Measurements from ENCODE around the gene CSF3R. TPM values are rescaled to one million over a fixed set of nuclear protein-coding genes. Genes with fewer than 3 reads are reported as not detected.
"Not testable (repeated sequence)": the region's sequence is repeated elsewhere in the genome, so short reads cannot be mapped to it uniquely, and the experiment has no call there.

The CSF3R gene
- polyA plus RNA-seq, 1 of the 3 experiments (the other 2 are of a cell fraction) = not detected

DNA sequence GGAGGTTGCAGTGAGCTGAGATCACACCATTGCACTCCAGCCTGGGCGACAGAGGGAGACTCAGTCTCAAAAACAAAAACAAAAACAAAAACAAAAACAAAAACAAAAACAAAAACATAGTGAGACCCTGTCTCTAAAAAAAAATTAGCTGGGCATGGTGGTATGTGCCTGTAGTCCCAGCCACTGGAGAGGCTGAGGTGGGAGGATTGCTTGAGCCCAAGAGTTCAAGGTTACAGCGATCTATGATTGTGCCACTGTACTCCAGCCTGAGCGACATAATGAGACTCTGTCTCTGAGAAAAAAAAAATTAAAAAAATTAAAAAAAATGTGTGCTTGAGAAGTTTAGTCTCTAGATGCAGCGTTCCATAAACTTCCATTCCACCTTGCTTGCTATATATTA lies 19.2 kb upstream of the CSF3R start:
- H3K9me3 ChIP-seq; H4K20me1 ChIP-seq (ENCODE audit: insufficient read depth); H2AFZ ChIP-seq (ENCODE audit: low read depth); POLR2A ChIA-PET; H3K9ac ChIP-seq; H3K4me1 ChIP-seq (ENCODE audit: control insufficient read depth in 1 of 2, insufficient read depth in 2 of 2, low read depth in 1 of 2, low read length in 1 of 2); H3K9me2 ChIP-seq; DNase-seq; H3K79me2 ChIP-seq (ENCODE audit: insufficient read depth); H3K4me2 ChIP-seq; H3K36me3 ChIP-seq (replicated peaks in 1 of 2; ENCODE audit: control insufficient read depth in 1 of 2, insufficient read depth in 2 of 2, low read length in 1 of 2); H3F3A ChIP-seq (replicated peaks; ENCODE audit: insufficient read depth); H3K4me3 ChIP-seq (ENCODE audit: low read depth in 2 of 2, low read length in 1 of 2); H3K27me3 ChIP-seq (ENCODE audit: insufficient read depth); H3K27ac ChIP-seq (ENCODE audit: low read depth in 2 of 2, low read length in 1 of 2): not testable (repeated sequence)
- 62% methylated on average over 4 of the region's 4 CpGs for WGBS (ENCODE audit: low lambda C conversion rate)
- CTCF ChIA-PET = interaction anchor here (3.3 kb wide), 1 partner anchor 15 kb away, joined by 22 read pairs; no protein-coding TSS in a partner anchor

DNA sequence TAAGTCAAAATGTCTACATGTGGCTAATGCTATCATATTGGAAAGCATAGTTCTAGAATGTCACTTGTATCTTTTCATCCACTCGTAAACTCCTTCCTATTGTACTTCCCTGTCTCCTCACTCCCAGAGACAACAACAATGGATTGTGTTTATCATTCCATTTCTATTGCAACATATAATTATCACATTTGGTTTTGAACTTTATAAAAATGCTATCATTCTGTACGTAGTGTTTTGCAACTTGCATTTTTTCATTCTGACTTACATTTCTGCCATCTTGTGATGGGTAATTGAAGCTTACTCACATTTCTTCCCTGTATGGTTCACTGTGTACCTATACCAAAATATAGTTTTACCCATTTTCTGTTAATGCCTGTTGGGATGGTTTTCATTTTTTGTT lies 14.5 kb upstream of the CSF3R start:
- Histone ChIP-seq H3F3A (replicated peaks; ENCODE audit: insufficient read depth) (no peaks in the 10 kb centered on the region), H3K4me1 (ENCODE audit: control insufficient read depth in 1 of 2, insufficient read depth in 2 of 2, low read depth in 1 of 2, low read length in 1 of 2) (no peaks in the 10 kb centered on the region; a peak in 1 of 4 replicates), H3K27ac (ENCODE audit: low read depth in 2 of 2, low read length in 1 of 2) (no peak overlapping the region), H3K36me3 (replicated peaks in 1 of 2; ENCODE audit: control insufficient read depth in 1 of 2, insufficient read depth in 2 of 2, low read length in 1 of 2) (no peaks in the 10 kb centered on the region), H3K4me2 (no peak overlapping the region), H3K4me3 (ENCODE audit: low read depth in 2 of 2, low read length in 1 of 2) (no peak overlapping the region), H3K9me2 (no peaks in the 10 kb centered on the region), H2AFZ (ENCODE audit: low read depth) (no peak overlapping the region), H3K9ac (no peak overlapping the region), H4K20me1 (ENCODE audit: insufficient read depth) (no peaks in the 10 kb centered on the region), H3K27me3 (ENCODE audit: insufficient read depth) (peaks cover under 1% of the 10 kb centered on the region; the same call in 1 of the 2 replicates), H3K9me3 (no peaks in the 10 kb centered on the region), H3K79me2 (ENCODE audit: insufficient read depth) (no peaks in the 10 kb centered on the region)
- TF ChIP-seq TCF12 (IDR thresholded peaks at IDR 0.05) = no peak
- TF ChIP-seq SIN3A (IDR thresholded peaks at IDR 0.05; ENCODE audit: borderline replicate concordance, low read depth, low read length) = no peak
- no peak for TF ChIP-seq CHD2 (IDR thresholded peaks at IDR 0.05; ENCODE audit: low read length, partially characterized antibody)
- no peak for TF ChIP-seq POLR2AphosphoS5 (IDR thresholded peaks at IDR 0.05; ENCODE audit: low read depth, low read length)
- TF ChIP-seq TAF1 (IDR thresholded peaks at IDR 0.05; ENCODE audit: borderline replicate concordance, low read depth, low read length) = no peak
- no peak for TF ChIP-seq NRF1 (IDR thresholded peaks at IDR 0.05; ENCODE audit: low read depth, low read length)
- TF ChIP-seq GATA2 (CRISPR knock-in tag; IDR thresholded peaks at IDR 0.05) = no peak
- TF ChIP-seq RCOR1 (IDR thresholded peaks at IDR 0.05; ENCODE audit: low read length) = no peak
- TF ChIP-seq, protein P1, sequence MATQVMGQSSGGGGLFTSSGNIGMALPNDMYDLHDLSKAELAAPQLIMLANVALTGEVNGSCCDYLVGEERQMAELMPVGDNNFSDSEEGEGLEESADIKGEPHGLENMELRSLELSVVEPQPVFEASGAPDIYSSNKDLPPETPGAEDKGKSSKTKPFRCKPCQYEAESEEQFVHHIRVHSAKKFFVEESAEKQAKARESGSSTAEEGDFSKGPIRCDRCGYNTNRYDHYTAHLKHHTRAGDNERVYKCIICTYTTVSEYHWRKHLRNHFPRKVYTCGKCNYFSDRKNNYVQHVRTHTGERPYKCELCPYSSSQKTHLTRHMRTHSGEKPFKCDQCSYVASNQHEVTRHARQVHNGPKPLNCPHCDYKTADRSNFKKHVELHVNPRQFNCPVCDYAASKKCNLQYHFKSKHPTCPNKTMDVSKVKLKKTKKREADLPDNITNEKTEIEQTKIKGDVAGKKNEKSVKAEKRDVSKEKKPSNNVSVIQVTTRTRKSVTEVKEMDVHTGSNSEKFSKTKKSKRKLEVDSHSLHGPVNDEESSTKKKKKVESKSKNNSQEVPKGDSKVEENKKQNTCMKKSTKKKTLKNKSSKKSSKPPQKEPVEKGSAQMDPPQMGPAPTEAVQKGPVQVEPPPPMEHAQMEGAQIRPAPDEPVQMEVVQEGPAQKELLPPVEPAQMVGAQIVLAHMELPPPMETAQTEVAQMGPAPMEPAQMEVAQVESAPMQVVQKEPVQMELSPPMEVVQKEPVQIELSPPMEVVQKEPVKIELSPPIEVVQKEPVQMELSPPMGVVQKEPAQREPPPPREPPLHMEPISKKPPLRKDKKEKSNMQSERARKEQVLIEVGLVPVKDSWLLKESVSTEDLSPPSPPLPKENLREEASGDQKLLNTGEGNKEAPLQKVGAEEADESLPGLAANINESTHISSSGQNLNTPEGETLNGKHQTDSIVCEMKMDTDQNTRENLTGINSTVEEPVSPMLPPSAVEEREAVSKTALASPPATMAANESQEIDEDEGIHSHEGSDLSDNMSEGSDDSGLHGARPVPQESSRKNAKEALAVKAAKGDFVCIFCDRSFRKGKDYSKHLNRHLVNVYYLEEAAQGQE (IDR thresholded peaks at IDR 0.05; ENCODE audit: low read depth, low read length) = no peak
- no peak for TF ChIP-seq EP300 (IDR thresholded peaks at IDR 0.05; ENCODE audit: borderline replicate concordance in 1 of 2, low read depth in 1 of 2, low read length in 1 of 2)
- no peak for TF ChIP-seq RFX5 (IDR thresholded peaks at IDR 0.05; ENCODE audit: low read length)
- TF ChIP-seq ELF1 (IDR thresholded peaks at IDR 0.05) = no peak
- TF ChIP-seq, protein P2, sequence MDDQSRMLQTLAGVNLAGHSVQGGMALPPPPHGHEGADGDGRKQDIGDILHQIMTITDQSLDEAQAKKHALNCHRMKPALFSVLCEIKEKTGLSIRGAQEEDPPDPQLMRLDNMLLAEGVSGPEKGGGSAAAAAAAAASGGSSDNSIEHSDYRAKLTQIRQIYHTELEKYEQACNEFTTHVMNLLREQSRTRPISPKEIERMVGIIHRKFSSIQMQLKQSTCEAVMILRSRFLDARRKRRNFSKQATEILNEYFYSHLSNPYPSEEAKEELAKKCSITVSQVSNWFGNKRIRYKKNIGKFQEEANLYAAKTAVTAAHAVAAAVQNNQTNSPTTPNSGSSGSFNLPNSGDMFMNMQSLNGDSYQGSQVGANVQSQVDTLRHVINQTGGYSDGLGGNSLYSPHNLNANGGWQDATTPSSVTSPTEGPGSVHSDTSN (IDR thresholded peaks at IDR 0.05) = no peak
- TF ChIP-seq, protein P3, sequence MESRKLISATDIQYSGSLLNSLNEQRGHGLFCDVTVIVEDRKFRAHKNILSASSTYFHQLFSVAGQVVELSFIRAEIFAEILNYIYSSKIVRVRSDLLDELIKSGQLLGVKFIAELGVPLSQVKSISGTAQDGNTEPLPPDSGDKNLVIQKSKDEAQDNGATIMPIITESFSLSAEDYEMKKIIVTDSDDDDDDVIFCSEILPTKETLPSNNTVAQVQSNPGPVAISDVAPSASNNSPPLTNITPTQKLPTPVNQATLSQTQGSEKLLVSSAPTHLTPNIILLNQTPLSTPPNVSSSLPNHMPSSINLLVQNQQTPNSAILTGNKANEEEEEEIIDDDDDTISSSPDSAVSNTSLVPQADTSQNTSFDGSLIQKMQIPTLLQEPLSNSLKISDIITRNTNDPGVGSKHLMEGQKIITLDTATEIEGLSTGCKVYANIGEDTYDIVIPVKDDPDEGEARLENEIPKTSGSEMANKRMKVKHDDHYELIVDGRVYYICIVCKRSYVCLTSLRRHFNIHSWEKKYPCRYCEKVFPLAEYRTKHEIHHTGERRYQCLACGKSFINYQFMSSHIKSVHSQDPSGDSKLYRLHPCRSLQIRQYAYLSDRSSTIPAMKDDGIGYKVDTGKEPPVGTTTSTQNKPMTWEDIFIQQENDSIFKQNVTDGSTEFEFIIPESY (IDR thresholded peaks at IDR 0.05; ENCODE audit: borderline replicate concordance, low read depth) = no peak
- no peak for TF ChIP-seq FOXM1 (IDR thresholded peaks at IDR 0.05; ENCODE audit: low read depth)
- TF ChIP-seq MXI1 (IDR thresholded peaks at IDR 0.05; ENCODE audit: low read depth, low read length) = no peak
- TF ChIP-seq FOXJ3 (CRISPR knock-in tag; IDR thresholded peaks at IDR 0.05) = no peak
- no peak for TF ChIP-seq FOSL2 (IDR thresholded peaks at IDR 0.05; ENCODE audit: borderline replicate concordance, low read depth)
- TF ChIP-seq TEAD4 (IDR thresholded peaks at IDR 0.05; ENCODE audit: borderline replicate concordance, insufficient read depth) = no peak
- ChIA-PET POLR2A (no interaction called here), CTCF (interaction anchor here (5.3 kb wide), 1 partner anchor 20 kb away, joined by 34 read pairs; no protein-coding TSS in a partner anchor)
- DNase-seq = no peak
- WGBS (ENCODE audit: low lambda C conversion rate) = 83% methylated on average over 2 of the region's 2 CpGs
